Omental fat pad (tissue), 4 donors: ENCODE results near the gene AGPAT2. TPM values are rescaled to one million over a fixed set of nuclear protein-coding genes. Genes with fewer than 3 reads are reported as not detected.

Source experiments
- ATAC-seq: fragments of 150-250 bp; one replicate; pipeline ENCODE4 v1.9.1; 2016; ENCODE audit warnings: mild to moderate bottlenecking, moderate library complexity; ENCODE audit not compliant: low FRiP score
- DNase-seq: peaks from one replicate; pipeline ENCODE4 v3.0.0-alpha.2; 2019; ENCODE audit warnings: low spot score
- total RNA-seq, 4 donors: library from RNA; depleted of rRNA; stranded (reverse); fragments of >200 nt; gene quantifications; one replicate each; pipeline ENCODE4 v1.1.0, GENCODE V29; 2016
- TF ChIP-seq, protein P1 (sequence below), 3 donors: fragments of 450-650 bp; IDR thresholded peaks; one replicate each; pipeline ENCODE4 v1.5.1; 2016 to 2017; ENCODE audit warnings: antibody characterized with exemption in 3 of 3, mild to moderate bottlenecking in 3 of 3, moderate library complexity in 2 of 3

Gene AGPAT2
- total RNA-seq, 4 donors from 2014 or later = 391 to 854 (median 473) TPM

DNA sequence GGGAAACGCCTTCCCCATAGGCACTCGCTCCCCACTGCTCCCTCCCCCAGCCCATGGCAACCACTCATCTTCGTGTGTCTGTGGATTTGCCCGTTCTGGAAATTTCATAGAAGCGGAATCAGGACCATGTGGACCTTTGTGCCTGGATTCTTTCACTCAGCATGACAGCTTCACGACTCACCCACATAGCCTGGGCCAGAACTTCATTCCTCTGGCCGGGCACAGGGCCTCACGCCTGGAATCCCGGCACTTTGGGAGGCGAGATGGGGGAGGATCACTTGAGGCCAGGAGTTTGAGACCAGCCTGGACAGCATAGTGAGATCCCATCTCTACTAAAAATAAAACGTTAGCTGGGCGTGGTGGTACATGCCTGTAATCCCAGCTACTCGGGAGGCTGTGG lies 13.0 kb upstream of the AGPAT2 start:
- ATAC-seq (no peak), DNase-seq (no peak)
- TF ChIP-seq, protein P1, sequence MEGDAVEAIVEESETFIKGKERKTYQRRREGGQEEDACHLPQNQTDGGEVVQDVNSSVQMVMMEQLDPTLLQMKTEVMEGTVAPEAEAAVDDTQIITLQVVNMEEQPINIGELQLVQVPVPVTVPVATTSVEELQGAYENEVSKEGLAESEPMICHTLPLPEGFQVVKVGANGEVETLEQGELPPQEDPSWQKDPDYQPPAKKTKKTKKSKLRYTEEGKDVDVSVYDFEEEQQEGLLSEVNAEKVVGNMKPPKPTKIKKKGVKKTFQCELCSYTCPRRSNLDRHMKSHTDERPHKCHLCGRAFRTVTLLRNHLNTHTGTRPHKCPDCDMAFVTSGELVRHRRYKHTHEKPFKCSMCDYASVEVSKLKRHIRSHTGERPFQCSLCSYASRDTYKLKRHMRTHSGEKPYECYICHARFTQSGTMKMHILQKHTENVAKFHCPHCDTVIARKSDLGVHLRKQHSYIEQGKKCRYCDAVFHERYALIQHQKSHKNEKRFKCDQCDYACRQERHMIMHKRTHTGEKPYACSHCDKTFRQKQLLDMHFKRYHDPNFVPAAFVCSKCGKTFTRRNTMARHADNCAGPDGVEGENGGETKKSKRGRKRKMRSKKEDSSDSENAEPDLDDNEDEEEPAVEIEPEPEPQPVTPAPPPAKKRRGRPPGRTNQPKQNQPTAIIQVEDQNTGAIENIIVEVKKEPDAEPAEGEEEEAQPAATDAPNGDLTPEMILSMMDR (IDR thresholded peaks at IDR 0.05) = no peak

DNA sequence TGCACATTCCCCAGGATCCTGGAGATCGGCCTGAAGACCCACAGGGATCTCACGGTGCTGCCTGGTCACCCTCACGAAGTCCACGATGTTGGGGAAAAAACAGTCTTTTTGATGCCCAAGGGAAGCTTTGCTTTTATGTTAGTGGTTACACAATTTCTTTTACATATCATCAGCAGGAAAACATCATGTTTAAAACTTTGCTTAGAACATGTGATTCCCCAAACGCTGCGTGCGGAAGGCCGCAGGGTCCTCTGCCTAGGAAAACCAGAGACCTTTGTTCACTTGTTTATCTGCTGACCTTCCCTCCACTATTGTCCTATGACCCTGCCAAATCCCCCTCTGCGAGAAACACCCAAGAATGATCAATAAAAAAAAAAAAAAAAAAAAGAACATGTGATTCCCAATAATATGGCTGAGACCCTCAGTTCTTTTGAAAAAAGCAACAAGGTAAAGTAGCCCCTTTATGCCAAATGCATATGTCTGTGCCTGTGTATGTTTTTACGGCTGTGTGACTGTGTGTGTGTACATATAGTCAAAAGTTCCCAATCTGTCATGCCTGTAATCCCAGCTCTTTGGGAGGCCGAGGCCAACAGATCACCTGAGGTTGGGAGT lies 11.5 kb upstream of the AGPAT2 start:
- no peak for ATAC-seq
- TF ChIP-seq, protein P1 (IDR thresholded peaks at IDR 0.05) = no peak
- no peak for DNase-seq

DNA sequence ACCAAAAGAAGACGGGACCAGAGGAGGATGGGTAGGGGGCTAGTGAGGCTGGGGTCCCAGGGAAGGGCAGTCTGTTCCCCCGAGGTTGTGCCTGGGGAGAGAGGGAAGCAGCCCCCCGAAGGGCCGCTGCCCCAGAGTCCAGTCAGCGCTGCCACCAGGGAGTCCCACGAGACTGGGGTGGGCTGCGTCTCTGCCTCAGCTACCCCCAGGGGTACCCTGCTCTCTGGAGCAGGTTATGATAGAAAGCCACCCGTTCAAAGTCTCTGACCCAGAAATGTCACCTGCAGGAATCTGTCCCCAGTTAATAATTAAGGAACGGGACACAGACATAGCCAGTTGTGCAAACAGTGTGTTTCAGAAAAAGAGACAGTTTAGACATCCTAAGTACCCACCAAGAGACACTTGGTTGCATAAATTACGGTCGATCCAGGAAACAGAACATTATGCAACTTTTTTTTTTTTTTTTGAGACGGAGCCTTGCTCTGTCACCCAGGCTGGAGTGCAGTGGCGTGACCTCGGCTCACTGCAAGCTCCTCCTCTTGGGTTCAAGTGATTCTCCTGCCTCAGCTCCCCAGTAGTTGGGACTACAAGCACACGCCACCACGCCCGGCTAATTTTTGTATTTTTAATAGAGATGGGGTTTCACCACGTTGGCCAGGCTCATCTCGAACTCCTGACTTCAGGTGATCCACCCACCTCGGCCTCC lies 10.7 kb upstream of the AGPAT2 start:
- ATAC-seq = no peak
- TF ChIP-seq, protein P1 (IDR thresholded peaks at IDR 0.05) = no peak
- DNase-seq = no peak

DNA sequence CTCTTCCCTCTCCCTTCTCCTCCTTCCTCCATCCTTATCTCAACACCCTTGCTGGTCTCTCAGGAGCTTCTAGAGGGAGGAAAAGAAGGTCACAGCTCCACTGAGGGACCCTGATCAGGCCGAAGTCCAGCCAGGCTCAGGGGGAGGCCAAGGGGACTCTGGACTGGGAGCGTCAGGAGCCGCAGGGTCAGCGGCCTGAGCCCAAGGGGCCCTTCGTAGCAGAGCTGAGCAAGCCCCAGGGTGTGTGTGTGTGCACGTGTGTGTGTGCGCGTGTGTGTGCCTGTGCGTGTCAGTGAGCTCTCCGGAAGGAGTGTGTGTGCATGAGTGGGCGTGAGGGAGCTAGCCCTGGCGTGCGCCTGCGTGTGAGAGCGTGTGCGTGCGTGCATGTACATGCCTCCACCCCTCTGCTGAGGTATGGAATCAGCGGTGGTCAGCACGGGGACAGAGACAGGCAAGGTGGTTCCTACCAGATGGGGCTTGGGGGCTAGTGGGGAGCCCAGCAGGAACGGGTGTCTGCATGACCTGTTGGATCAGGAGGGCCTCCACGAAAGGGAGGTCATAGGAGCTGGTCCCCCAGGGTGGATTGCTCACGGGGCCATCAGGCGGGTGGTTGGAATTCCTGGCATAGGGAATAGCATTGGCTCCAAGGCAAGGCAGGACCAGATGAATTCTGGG lies 10.0 kb upstream of the AGPAT2 start:
- ATAC-seq (no peak), DNase-seq (no peak)
- TF ChIP-seq, protein P1 (IDR thresholded peaks at IDR 0.05) = no peak

DNA sequence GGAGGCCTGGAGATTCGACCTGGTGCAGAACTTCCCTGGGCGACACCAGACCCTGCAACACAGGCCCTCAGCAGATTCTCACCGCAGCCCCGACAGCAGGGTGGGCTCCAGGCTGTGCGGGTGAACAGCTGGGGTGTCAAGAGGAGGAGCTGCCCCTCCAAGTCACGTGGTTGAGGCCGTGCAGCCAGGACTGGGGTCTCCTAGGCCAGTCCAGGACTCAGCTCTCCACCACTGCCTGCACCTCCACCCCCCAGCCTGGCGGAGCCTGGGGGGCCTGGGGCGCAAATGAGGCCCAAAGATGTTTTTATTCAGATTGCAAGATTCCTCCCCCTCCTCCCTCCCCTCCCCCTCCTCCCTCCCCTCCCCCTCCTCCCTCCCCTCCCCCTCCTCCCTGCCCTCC lies 9.2 kb upstream of the AGPAT2 start:
- DNase-seq = no peak
- no peak for ATAC-seq
- TF ChIP-seq, protein P1 (IDR thresholded peaks at IDR 0.05) = no peak

DNA sequence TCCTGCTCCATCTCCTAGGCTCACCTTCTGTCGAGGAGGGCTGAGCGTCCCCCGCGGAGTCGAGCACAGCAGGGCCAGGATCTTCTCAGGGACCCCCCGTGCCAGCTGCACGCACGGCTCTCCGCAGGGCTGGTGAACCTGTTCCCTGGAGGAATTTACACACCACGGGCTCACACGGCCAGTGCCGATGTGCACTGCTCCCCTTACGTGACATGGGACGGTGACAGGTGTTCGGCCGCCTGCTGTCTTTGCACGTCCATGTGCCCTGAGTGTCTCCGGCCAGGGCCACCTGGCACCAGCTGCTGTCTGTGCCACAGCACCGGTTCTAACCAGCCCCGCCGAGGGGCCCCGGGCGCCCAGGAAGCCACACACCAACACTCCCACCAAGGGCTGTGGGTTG lies 8.7 kb upstream of the AGPAT2 start:
- DNase-seq (no peak), ATAC-seq (no peak)
- TF ChIP-seq, protein P1 (IDR thresholded peaks at IDR 0.05) = no peak
